Liver (tissue), 9 donors: ENCODE measurements around the gene BLOC1S1. TPM values are rescaled to one million over a fixed set of nuclear protein-coding genes. Genes with fewer than 3 reads are reported as not detected.

Experiments used
- DNase-seq: peaks from one replicate; pipeline ENCODE4 v3.0.0-alpha.2; 2017; ENCODE audit warnings: low spot score
- H3K27ac ChIP-seq, 2 donors: one replicate each; pipeline ENCODE4 v1.7.0; 2013; ENCODE audit warnings: inconsistent platforms in 2 of 2, low read length in 2 of 2, control low read depth in 1 of 2, low read depth in 1 of 2, mild to moderate bottlenecking in 1 of 2
- H3K27me3 ChIP-seq, 4 donors: one replicate each; pipeline versions ENCODE4 v1.6.1 to v1.7.0; 2013; ENCODE audit warnings: low read length in 3 of 4, inconsistent platforms in 1 of 4, mild to moderate bottlenecking in 1 of 4, moderate library complexity in 1 of 4; ENCODE audit not compliant: control insufficient read depth in 4 of 4, insufficient read depth in 4 of 4
- H3K36me3 ChIP-seq, 4 donors: one replicate each; pipeline versions ENCODE4 v1.6.1 to v1.7.0; 2013; ENCODE audit warnings: low read length in 3 of 4, mild to moderate bottlenecking in 3 of 4, low read depth in 1 of 4, moderate library complexity in 1 of 4; ENCODE audit not compliant: control insufficient read depth in 4 of 4, insufficient read depth in 3 of 4
- H3K4me1 ChIP-seq, 4 donors: one replicate each; pipeline versions ENCODE4 v1.6.1 to v1.7.0; 2013; ENCODE audit warnings: low read length in 3 of 4, mild to moderate bottlenecking in 3 of 4, moderate library complexity in 1 of 4; ENCODE audit not compliant: control insufficient read depth in 4 of 4, insufficient read depth in 4 of 4
- H3K4me3 ChIP-seq, 3 donors: one replicate each; pipeline versions ENCODE4 v1.6.1 to v1.7.0; 2013; ENCODE audit warnings: low read length in 3 of 3, control low read depth in 1 of 3, low read depth in 1 of 3, mild to moderate bottlenecking in 1 of 3
- H3K9ac ChIP-seq, 2 donors: one replicate each; pipeline ENCODE4 v1.7.0; 2013; ENCODE audit warnings: low read length in 2 of 2, mild to moderate bottlenecking in 2 of 2, moderate library complexity in 2 of 2, control low read depth in 1 of 2, low read depth in 1 of 2
- H3K9me3 ChIP-seq, 4 donors: one replicate each; pipeline versions ENCODE4 v1.6.1 to v1.7.0; 2013; ENCODE audit warnings: low read length in 3 of 4; ENCODE audit not compliant: control insufficient read depth in 4 of 4
- ATF3 ChIP-seq: IDR thresholded peaks from 2 replicates; pipeline ENCODE4 v1.6.1; 2016; ENCODE audit warnings: antibody characterized with exemption
- CTCF ChIP-seq: fragments of 150-350 bp; IDR thresholded peaks from 2 replicates; pipeline ENCODE4 v1.5.1; 2017; ENCODE audit warnings: improper control_type of control experiment, low read depth, low read length; ENCODE audit not compliant: missing input control
- EGR1 ChIP-seq, 2 donors: IDR thresholded peaks; 2 replicates each; pipeline ENCODE4 v1.6.1; 2016 to 2018; ENCODE audit warnings: antibody characterized with exemption in 2 of 2, low read depth in 2 of 2
- FOXA1 ChIP-seq: IDR thresholded peaks from 2 replicates; pipeline ENCODE4 v1.6.1; 2016; ENCODE audit warnings: antibody characterized with exemption
- FOXA2 ChIP-seq: IDR thresholded peaks from 2 replicates; pipeline ENCODE4 v1.6.1; 2016; ENCODE audit warnings: antibody characterized with exemption
- GABPA ChIP-seq, 2 donors: IDR thresholded peaks in 1 of 2; conservative IDR thresholded peaks in 1 of 2; 2 replicates each; pipeline ENCODE4 v1.6.1; 2016; ENCODE audit warnings: antibody characterized with exemption in 2 of 2, mild to moderate bottlenecking in 1 of 2, moderate library complexity in 1 of 2
- HNF4A ChIP-seq, 2 donors: conservative IDR thresholded peaks; 2 replicates each; pipeline ENCODE4 v1.6.1; 2016; ENCODE audit warnings: antibody characterized with exemption in 2 of 2, mild to moderate bottlenecking in 2 of 2
- HNF4G ChIP-seq: IDR thresholded peaks from 2 replicates; pipeline ENCODE4 v1.6.1; 2016; ENCODE audit warnings: antibody characterized with exemption
- JUND ChIP-seq, 2 donors: IDR thresholded peaks; 2 replicates each; pipeline ENCODE4 v1.6.1; 2016; ENCODE audit warnings: antibody characterized with exemption in 2 of 2
- NR2F2 ChIP-seq: IDR thresholded peaks from 2 replicates; pipeline ENCODE4 v1.6.1; 2016; ENCODE audit warnings: antibody characterized with exemption
- RAD21 ChIP-seq, 2 donors: IDR thresholded peaks; 2 replicates each; pipeline ENCODE4 v1.6.1; 2016; ENCODE audit warnings: antibody characterized with exemption in 2 of 2, mild to moderate bottlenecking in 2 of 2
- RXRA ChIP-seq, 2 donors: IDR thresholded peaks; 2 replicates each; pipeline ENCODE4 v1.6.1; 2017 to 2018; ENCODE audit warnings: antibody characterized with exemption in 2 of 2, mild to moderate bottlenecking in 1 of 2
- SP1 ChIP-seq: IDR thresholded peaks from 2 replicates; pipeline ENCODE4 v1.6.1; 2018; ENCODE audit warnings: antibody characterized with exemption, mild to moderate bottlenecking
- TAF1 ChIP-seq: conservative IDR thresholded peaks from 2 replicates; pipeline ENCODE4 v1.6.1; 2016; ENCODE audit warnings: antibody characterized with exemption, mild to moderate bottlenecking
- YY1 ChIP-seq: IDR thresholded peaks from 2 replicates; pipeline ENCODE4 v1.6.1; 2016; ENCODE audit warnings: antibody characterized with exemption, mild to moderate bottlenecking
- WGBS: extraction: QIAGEN DNeasy Blood & Tissue Kit; methylation state at CpG from one replicate; pipeline ENCODE4 v1.1.7; 2013; 5-methylcytosine and 5-hydroxymethylcytosine counted together
- polyA plus RNA-seq, 2 donors: library from polyadenylated mRNA; stranded (reverse) in 1 of 2; unstranded in 1 of 2; fragments of 200-250 nt in 1 of 2; fragments of >200 nt in 1 of 2; fragmentation: Nextera tagmentation in 1 of 2; extraction: Ambion mirVana in 1 of 2; gene quantifications; one replicate each; pipeline versions ENCODE4 v1.2.1 to v1.2.3, GENCODE V29; 2013 to 2015
- total RNA-seq, 2 donors: library from RNA; depleted of rRNA; stranded (reverse); fragments of >200 nt; gene quantifications; one replicate each; pipeline ENCODE4 v1.2.3, GENCODE V29; 2014
- TF ChIP-seq, protein P1 (sequence below): IDR thresholded peaks from 2 replicates; pipeline ENCODE4 v1.6.1; 2016; ENCODE audit warnings: antibody characterized with exemption
- TF ChIP-seq, protein P2 (sequence below): IDR thresholded peaks from 2 replicates; pipeline ENCODE4 v1.6.1; 2016; ENCODE audit warnings: antibody characterized with exemption, mild to moderate bottlenecking
- TF ChIP-seq, protein P3 (sequence below): IDR thresholded peaks from 2 replicates; pipeline ENCODE4 v1.6.1; 2016; ENCODE audit warnings: antibody characterized with exemption
- donor health status: healthy.
- donor health status: healthy.
- donor health status: healthy.
- donor health status: healthy.
- donor health status: healthy.

BLOC1S1 gene
- total and polyA plus RNA-seq, 4 donors, result 43.7 to 150 (median 115) TPM

DNA sequence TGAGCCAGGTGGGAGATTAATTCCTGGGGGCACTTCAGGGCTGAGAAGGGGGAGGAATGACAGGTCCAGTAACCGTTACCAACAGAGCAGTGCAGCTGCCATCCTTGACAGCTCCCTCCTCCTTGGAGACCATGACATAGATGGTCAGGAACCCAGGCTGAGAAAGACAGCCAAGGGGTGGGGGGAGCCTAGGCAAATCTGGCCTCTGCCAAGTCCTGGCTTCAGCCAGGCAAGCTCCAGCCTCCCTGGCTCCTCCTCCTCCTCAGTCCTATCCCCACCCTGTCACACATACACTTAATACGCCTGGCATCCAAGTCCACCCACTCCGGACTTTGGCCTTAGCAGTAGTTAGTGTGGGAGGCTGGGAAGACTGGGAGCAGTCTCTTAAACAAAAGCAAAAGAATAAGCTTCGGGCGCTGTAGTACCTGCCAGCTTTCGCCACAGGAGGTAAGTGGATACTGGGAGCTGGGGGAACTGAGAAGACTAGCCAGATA is 4.3 kb downstream of the BLOC1S1 start, which contains the start of gene RDH5:
Gene RDH5 (plus strand): TSS at position 323 of the 494 bp plus-strand sequence. CDS start 792 bp downstream, outside the sequence.
- Histone ChIP-seq H3K9ac (peak within 1 kb of the TSS in 1 of 2 donors; percentile 66), H3K27ac (peak within 1 kb of the TSS; percentile 77 to 85), H3K9me3 (no peaks in the 10 kb centered on the region), H3K36me3 (peaks cover 0 to 8% (median 3%) of the 10 kb centered on the region in 4 donors), H3K27me3 (no peaks in the 10 kb centered on the region), H3K4me3 (peak within 1 kb of the TSS; percentile 39 to 61 (median 44)), H3K4me1 (peaks cover 22 to 79% (median 63%) of the 10 kb centered on the region in 4 donors)
- DNase-seq, result no peak
- 30% methylated on average over 6 of the region's 6 CpGs for WGBS
- no peak for TF ChIP-seq ATF3
- TF ChIP-seq FOXA2, result no peak
- TF ChIP-seq YY1, result peak; percentile 23
- TF ChIP-seq, protein P1, sequence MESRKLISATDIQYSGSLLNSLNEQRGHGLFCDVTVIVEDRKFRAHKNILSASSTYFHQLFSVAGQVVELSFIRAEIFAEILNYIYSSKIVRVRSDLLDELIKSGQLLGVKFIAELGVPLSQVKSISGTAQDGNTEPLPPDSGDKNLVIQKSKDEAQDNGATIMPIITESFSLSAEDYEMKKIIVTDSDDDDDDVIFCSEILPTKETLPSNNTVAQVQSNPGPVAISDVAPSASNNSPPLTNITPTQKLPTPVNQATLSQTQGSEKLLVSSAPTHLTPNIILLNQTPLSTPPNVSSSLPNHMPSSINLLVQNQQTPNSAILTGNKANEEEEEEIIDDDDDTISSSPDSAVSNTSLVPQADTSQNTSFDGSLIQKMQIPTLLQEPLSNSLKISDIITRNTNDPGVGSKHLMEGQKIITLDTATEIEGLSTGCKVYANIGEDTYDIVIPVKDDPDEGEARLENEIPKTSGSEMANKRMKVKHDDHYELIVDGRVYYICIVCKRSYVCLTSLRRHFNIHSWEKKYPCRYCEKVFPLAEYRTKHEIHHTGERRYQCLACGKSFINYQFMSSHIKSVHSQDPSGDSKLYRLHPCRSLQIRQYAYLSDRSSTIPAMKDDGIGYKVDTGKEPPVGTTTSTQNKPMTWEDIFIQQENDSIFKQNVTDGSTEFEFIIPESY, result peak; percentile 16
- TF ChIP-seq GABPA (IDR thresholded peaks at IDR 0.05 in 1 of 2, conservative IDR thresholded peaks at IDR 0.05 in 1 of 2), result no peak
- TF ChIP-seq, protein P2, sequence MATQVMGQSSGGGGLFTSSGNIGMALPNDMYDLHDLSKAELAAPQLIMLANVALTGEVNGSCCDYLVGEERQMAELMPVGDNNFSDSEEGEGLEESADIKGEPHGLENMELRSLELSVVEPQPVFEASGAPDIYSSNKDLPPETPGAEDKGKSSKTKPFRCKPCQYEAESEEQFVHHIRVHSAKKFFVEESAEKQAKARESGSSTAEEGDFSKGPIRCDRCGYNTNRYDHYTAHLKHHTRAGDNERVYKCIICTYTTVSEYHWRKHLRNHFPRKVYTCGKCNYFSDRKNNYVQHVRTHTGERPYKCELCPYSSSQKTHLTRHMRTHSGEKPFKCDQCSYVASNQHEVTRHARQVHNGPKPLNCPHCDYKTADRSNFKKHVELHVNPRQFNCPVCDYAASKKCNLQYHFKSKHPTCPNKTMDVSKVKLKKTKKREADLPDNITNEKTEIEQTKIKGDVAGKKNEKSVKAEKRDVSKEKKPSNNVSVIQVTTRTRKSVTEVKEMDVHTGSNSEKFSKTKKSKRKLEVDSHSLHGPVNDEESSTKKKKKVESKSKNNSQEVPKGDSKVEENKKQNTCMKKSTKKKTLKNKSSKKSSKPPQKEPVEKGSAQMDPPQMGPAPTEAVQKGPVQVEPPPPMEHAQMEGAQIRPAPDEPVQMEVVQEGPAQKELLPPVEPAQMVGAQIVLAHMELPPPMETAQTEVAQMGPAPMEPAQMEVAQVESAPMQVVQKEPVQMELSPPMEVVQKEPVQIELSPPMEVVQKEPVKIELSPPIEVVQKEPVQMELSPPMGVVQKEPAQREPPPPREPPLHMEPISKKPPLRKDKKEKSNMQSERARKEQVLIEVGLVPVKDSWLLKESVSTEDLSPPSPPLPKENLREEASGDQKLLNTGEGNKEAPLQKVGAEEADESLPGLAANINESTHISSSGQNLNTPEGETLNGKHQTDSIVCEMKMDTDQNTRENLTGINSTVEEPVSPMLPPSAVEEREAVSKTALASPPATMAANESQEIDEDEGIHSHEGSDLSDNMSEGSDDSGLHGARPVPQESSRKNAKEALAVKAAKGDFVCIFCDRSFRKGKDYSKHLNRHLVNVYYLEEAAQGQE, result peak; percentile 71
- TF ChIP-seq EGR1 (IDR thresholded peaks at IDR 0.05; ENCODE audit: low read depth in 2 of 2), result peak; percentile 54 to 86
- TF ChIP-seq JUND (IDR thresholded peaks at IDR 0.05), result peak; percentile 69 to 88
- peak; percentile 29 for TF ChIP-seq FOXA1
- peak; percentile 95 for TF ChIP-seq SP1
- TF ChIP-seq HNF4A (conservative IDR thresholded peaks at IDR 0.05), result peak; percentile 94 to 95
- TF ChIP-seq NR2F2, result no peak
- peak; percentile 95 for TF ChIP-seq HNF4G
- peak; percentile 97 for TF ChIP-seq TAF1
- TF ChIP-seq, protein P3, sequence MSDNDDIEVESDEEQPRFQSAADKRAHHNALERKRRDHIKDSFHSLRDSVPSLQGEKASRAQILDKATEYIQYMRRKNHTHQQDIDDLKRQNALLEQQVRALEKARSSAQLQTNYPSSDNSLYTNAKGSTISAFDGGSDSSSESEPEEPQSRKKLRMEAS, result no peak
- TF ChIP-seq RAD21 (IDR thresholded peaks at IDR 0.05), result peak in 1 of 2 donors; percentile 48
- TF ChIP-seq CTCF, result no peak
- peak; percentile 54 to 71 for TF ChIP-seq RXRA (IDR thresholded peaks at IDR 0.05)
